Measurements from ENCODE around the gene SLC25A21.
"Not testable (repeated sequence)": the region's sequence is repeated elsewhere in the genome, so short reads cannot be mapped to it uniquely, and the experiment has no call there.

The SLC25A21 gene

GRCh38 chr14:36884049-36884448, 288.4 kb downstream of the SLC25A21 start:
- no peak for DNase-seq (ENCODE audit: low read depth in 1 of 2, low spot score in 1 of 2)

DNA sequence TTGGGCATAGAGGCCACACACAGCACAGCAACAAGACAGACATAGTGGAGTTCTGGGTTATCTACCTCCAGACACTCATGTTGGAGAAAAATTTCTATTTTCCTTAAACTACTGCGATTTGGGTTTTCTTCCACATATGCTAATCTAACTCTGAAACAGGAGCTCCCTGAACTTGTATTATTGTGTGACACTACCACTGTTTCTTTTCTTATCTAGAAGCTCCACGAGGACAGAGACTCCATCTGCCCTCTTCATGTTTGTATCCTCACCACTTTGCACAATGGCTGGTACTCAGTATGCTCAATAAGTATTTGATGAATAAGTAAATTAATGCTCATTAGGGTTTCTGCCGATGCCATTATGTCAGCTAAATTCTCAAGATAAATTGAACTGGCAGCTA, 292.1 kb downstream of the SLC25A21 start:
- no peak for DNase-seq (ENCODE audit: low read depth in 1 of 2, low spot score in 1 of 2)

DNA sequence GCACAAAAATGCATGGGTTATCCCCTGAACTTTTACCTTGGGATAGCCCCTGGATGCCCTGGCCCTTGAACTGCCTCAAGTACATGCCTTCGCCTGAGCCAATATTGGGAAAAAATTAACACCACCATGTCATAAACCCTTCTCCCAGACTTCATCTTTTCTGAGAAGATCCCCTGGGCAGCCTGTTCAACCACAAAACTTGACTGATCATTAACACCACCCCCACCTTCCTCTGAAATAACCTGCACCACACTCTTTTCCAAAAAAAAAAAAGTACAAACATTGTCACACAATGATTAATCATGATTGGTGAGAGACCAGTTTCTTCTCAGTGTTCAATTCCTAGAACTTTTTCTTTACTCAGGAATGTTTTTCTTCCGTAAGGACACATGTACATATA, 292.8 kb downstream of the SLC25A21 start:
- no peak for DNase-seq (ENCODE audit: low read depth in 1 of 2, low spot score in 1 of 2)

- no peak for DNase-seq (ENCODE audit: low read depth in 1 of 2, low spot score in 1 of 2)
Measured at GRCh38 chr14:36874396-36875138, 297.8 kb downstream of the SLC25A21 start.

DNA sequence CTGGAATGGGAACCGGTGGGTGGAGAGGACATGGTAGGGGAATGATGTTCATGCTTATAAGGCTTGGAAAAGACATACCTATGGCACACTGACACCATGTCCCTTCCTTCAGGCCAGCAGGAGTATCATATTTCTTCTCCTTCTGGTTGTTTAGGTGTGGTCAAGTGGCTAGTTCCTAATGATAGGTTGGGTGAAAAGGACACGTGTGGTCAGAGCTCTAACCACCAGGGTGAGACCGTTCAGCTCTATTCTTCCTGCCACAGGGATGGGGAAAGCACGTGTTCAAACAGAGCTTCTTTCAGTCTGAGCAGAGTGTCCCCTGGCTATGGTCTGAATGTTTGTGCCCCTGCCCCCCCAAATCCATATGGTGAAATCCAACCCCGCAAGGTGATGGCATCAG, 301.6 kb downstream of the SLC25A21 start:
- no peak for DNase-seq (ENCODE audit: low read depth in 1 of 2, low spot score in 1 of 2)

DNA sequence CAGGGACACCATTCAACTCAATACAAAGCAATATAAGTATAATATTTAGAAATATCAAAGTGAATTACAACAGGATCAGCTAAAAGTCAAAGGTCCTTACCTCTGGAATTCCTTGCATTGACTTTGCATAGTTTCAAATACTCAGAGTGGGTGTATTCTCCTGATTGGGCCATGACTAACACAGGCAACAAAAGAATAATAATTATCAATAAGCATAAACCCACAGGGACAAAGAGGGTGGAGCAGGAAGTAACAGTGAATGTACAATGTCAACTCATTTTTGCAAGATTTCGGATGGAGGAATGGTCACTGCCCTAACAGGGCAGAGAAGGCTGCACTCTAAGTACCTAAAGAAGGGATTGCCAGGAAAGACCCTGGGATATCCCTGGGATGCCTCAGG, 303.3 kb downstream of the SLC25A21 start:
- DNase-seq (ENCODE audit: low read depth in 1 of 2, low spot score in 1 of 2), result no peak

DNA sequence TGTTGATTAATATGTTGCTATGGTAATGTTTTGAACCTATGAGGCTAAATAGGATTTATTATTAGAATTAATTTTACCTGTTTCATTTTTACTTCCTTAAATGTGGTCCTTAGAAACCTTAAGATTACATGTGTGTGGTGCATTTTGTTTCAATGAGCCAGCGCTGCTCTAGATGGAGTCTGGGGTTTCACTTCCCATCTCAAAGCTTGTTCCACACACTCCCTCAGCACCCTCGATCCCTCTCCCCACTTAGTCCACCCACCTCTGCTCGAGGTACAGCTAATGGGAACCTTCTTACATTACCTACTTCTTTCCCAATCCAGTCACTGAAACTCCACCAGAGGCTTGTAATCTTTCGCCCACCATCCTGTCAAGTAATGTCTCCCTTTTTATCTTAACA, 305.5 kb downstream of the SLC25A21 start:
- DNase-seq (ENCODE audit: low read depth in 1 of 2, low spot score in 1 of 2), result no peak

- no peak for DNase-seq (ENCODE audit: low read depth in 1 of 2, low spot score in 1 of 2)
Measured at GRCh38 chr14:36863271-36863670, 309.1 kb downstream of the SLC25A21 start.

GRCh38 chr14:36862237-36862636, 310.2 kb downstream of the SLC25A21 start:
- not testable (repeated sequence) for DNase-seq (ENCODE audit: low read depth in 1 of 2, low spot score in 1 of 2)

GRCh38 chr14:36860831-36861230, 311.6 kb downstream of the SLC25A21 start:
- no peak for DNase-seq (ENCODE audit: low read depth in 1 of 2, low spot score in 1 of 2)

- DNase-seq (ENCODE audit: low read depth in 1 of 2, low spot score in 1 of 2), result no peak
Measured at GRCh38 chr14:36859119-36859518, 313.3 kb downstream of the SLC25A21 start.

DNA sequence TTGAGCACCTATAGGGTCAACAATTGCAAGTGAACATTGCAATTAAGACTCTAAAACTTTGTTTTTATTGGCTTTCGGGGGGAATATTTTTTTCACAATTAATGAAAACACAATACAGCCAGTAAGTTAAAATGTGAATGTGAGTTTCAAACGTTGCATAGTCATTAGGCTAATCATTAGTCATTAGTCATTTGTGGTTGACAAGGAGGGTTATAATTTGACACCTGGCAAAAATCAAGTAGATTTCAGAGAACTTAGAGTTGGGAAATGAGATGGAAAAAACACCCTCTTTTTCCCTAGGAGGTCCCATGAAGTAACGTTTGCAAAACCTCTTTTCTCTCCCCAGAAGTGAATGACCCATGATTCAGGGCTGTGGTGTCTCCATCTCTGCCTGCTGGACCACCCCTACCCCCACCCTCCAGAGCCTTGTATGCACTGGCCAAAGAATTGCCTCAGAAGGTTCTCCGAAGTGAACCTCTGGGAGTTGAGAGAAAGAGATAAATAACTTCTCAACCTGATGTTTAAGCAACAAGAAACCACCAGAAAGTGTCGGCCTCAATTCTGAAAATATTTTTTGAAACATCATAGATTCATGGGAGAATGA, 314.5 kb downstream of the SLC25A21 start:
- no peak for DNase-seq (ENCODE audit: low read depth in 1 of 2, low spot score in 1 of 2)

GRCh38 chr14:36857136-36857535, 315.3 kb downstream of the SLC25A21 start:
- no peak for DNase-seq (ENCODE audit: low read depth in 1 of 2, low spot score in 1 of 2)

GRCh38 chr14:36856095-36856878, 316.1 kb downstream of the SLC25A21 start:
- DNase-seq (ENCODE audit: low read depth in 1 of 2, low spot score in 1 of 2), result no peak

DNA sequence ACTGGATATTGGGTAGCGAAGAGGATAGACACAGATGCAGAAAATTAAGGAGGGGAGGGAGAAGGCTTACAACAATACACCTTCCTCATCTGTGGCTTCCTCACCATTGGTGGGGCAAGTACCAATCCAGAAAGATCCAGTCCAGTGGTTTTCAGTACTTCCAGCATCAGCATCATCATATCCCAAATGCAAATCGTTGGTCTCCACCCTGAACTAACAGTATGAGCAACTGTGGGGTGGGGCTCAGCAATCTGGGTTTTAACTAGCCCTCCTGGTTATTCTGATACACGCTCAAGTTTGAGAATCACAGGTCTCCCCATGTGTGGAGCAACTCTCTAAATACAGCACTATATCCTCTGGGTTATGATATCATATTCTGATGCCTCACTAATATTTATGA, 317.0 kb downstream of the SLC25A21 start:
- DNase-seq (ENCODE audit: low read depth in 1 of 2, low spot score in 1 of 2), result no peak

- no peak for DNase-seq (ENCODE audit: low read depth in 1 of 2, low spot score in 1 of 2)
Measured at GRCh38 chr14:36852981-36853691, 319.3 kb downstream of the SLC25A21 start.

DNA sequence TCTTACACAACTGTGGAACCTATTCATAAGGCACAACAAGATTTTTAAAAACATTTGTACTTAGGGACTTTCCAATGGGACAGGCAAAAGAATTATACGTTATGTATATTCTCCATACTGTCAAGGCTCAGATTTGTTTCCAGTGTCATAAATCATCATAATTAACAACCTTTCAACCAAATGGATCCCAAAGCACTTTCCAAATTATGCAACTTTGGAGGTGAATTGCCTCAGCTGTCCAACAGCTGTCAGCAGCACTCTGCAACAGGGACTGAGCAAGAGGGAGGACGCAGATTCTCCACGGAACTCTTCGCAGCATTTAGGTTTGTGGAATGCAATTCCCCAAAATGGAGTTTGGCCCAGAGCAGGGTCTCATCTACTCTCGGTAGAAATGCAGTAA, 324.2 kb downstream of the SLC25A21 start:
- no peak for DNase-seq (ENCODE audit: low read depth in 1 of 2, low spot score in 1 of 2)

GRCh38 chr14:36847366-36847765, 325.0 kb downstream of the SLC25A21 start:
- DNase-seq (ENCODE audit: low read depth in 1 of 2, low spot score in 1 of 2), result no peak

DNA sequence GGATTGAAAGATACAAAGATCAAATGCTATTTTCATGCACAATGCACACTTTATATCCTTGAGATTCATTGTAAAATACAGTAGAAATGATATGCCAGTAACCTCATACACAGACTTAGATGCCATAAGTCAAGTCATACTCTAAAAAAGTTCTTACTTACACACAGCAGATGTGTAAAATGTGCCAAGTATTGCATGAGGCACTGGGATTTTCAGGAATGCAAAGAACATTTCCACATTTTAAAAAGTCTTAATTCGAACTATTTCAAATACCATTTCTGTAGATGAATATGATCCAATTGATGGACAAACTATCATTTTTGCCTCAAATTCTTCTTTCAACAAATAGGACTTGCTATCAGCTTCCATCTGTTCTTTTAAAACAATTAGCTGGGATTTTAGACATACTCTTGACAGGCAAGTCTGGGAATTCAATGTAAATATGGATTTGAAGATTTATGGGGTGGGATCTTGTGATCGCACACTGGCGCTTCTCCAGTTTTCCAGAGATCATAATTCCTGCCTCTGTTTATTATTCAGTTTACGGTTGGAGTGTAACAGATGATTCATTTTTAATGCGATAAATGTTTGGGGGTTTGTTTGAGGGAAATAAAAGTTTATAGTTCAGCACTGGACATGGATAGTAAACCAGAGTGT, 326.9 kb downstream of the SLC25A21 start:
- DNase-seq (ENCODE audit: low read depth in 1 of 2, low spot score in 1 of 2), result no peak

DNA sequence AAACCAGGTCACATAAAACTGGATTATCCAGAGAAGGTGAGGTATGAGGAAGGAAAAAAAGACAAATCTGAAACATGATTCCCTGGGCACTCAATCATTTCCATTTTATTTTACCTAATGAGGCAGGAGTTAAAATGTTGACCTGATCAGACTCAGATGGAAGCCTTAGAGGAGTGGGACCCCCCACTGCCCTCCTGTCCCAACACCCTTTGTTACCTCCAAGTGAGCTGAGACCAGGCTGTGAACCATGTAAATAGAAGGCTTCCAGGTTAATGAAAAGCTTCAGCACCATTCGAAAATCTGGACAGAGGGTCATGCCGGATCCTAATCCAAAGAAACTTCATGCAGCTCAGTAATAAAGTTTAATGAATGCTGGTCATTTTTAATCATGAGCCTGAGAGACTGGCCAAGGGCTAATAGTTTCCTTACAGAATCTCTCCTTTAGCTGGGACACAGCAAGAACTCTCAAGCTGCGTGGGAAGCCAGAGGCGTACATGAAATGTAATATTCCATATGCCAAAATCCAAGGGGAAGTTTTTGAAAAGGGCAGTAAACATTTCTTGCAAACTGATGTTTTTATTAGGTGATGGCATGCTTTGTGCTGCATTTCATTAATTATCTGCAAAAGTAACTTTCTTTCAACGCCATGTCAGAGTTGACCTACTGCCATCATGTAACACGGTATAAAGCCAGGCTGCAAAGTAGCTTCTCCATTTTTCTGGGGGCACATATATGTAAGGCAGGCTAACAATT, 327.8 kb downstream of the SLC25A21 start:
- no peak for DNase-seq (ENCODE audit: low read depth in 1 of 2, low spot score in 1 of 2)

Measured in stimulated activated CD4-positive, alpha-beta T cell treated with anti-CD3 and anti-CD28 coated beads, Interleukin-15, amount 100 ng/mL, for 1 hour (primary cell).